Measurements from ENCODE around the gene TEX29.

GRCh38 chr13:111370147-111370546 is 49.7 kb downstream of the TEX29 start:
- TF ChIP-seq REST (IDR thresholded peaks at IDR 0.05; ENCODE audit: insufficient read depth in 1 of 2, low read depth in 2 of 2, low read length in 1 of 2) (no peak), TCF7L2 (IDR thresholded peaks at IDR 0.05; ENCODE audit: low read depth, low read length) (no peak)
- TF ChIP-seq, protein P1, sequence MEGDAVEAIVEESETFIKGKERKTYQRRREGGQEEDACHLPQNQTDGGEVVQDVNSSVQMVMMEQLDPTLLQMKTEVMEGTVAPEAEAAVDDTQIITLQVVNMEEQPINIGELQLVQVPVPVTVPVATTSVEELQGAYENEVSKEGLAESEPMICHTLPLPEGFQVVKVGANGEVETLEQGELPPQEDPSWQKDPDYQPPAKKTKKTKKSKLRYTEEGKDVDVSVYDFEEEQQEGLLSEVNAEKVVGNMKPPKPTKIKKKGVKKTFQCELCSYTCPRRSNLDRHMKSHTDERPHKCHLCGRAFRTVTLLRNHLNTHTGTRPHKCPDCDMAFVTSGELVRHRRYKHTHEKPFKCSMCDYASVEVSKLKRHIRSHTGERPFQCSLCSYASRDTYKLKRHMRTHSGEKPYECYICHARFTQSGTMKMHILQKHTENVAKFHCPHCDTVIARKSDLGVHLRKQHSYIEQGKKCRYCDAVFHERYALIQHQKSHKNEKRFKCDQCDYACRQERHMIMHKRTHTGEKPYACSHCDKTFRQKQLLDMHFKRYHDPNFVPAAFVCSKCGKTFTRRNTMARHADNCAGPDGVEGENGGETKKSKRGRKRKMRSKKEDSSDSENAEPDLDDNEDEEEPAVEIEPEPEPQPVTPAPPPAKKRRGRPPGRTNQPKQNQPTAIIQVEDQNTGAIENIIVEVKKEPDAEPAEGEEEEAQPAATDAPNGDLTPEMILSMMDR (IDR thresholded peaks at IDR 0.05), result no peak
